GM12878 (cell line): ENCODE measurements around the gene DAB2. TPM values are rescaled to one million over a fixed set of nuclear protein-coding genes. Genes with fewer than 3 reads are reported as not detected.

Experiments used
- ATAC-seq: fragments of 200-7000 bp; cut with Tn5 transposase; 3 replicates; pipeline ENCODE4 v1.9.1; 2020; ENCODE audit warnings: mild to moderate bottlenecking, moderate library complexity
- BruUV-seq: library from RNA; stranded (reverse); fragments of 400-500 nt; replicated peaks from 2 replicates; lab custom pipeline; 2021; lab: Mats Ljungman, UMichigan
- CTCF ChIA-PET: fragments of 300-600 bp; sonication (Branson Sonifier 250); formaldehyde crosslinking; extraction: SDS; loops from one replicate; lab custom pipeline; 2021; ENCODE audit warnings: inconsistent platforms; lab: Yijun Ruan, JAX
- POLR2A ChIA-PET: fragments of 350-600 bp; formaldehyde crosslinking; extraction: SDS; loops from one replicate; lab custom pipeline; 2021; ENCODE audit warnings: inconsistent platforms; lab: Charles Lee
- RAD21 ChIA-PET: fragments of 300-600 bp; sonication (Branson Sonifier 250); formaldehyde crosslinking; loops from one replicate; lab custom pipeline; 2023; ENCODE audit warnings: antibody characterized with exemption; ENCODE audit not compliant: unreplicated experiment; lab: Charles Lee
- SMC1A ChIA-PET: fragments of 300-600 bp; sonication (Branson Sonifier 250); formaldehyde crosslinking; loops from one replicate; lab custom pipeline; 2023; ENCODE audit not compliant: unreplicated experiment, uncharacterized antibody; lab: Charles Lee
- DNase-seq: peaks from one replicate; pipeline ENCODE4 v3.0.0-alpha.2; 2011; ENCODE audit warnings: low read depth, low spot score
- FAIRE-seq: peaks from 3 replicates; lab custom pipeline; 2011; peaks lifted over from hg19 to GRCh38; lab: Jason Lieb, UNC
- H2AFZ ChIP-seq: 2 replicates; pipeline ENCODE4 v1.6.0; 2011; ENCODE audit warnings: low read depth, low read length, control low read depth; ENCODE audit not compliant: control insufficient read depth
- H3K27ac ChIP-seq: 2 replicates; pipeline ENCODE4 v1.5.1; 2011; ENCODE audit warnings: control low read depth; ENCODE audit not compliant: control insufficient read depth, insufficient read depth
- H3K27me3 ChIP-seq, 2 experiments: replicated peaks in 1 of 2; 2 replicates each; pipeline versions ENCODE4 v1.6.0 to v1.6.1; 2011; ENCODE audit warnings: low read length in 1 of 2; ENCODE audit not compliant: control insufficient read depth in 2 of 2, insufficient read depth in 2 of 2
- H3K36me3 ChIP-seq, 2 experiments: 2 replicates each; pipeline ENCODE4 v1.5.1; 2011; ENCODE audit warnings: low read length in 1 of 2; ENCODE audit not compliant: control insufficient read depth in 2 of 2, insufficient read depth in 2 of 2
- H3K4me1 ChIP-seq: 2 replicates; pipeline ENCODE4 v1.6.1; 2011; ENCODE audit warnings: mild to moderate bottlenecking, low read length, moderate library complexity, mixed read lengths; ENCODE audit not compliant: control insufficient read depth, insufficient read depth
- H3K4me2 ChIP-seq: 2 replicates; pipeline ENCODE4 v1.6.0; 2011; ENCODE audit warnings: control low read depth; ENCODE audit not compliant: control insufficient read depth, insufficient read depth
- H3K4me3 ChIP-seq: fragments of 200-600 bp; sonication (generic); 2 replicates; pipeline ENCODE4 v1.5.1; 2016
- H3K79me2 ChIP-seq: 2 replicates; pipeline ENCODE4 v1.6.0; 2011; ENCODE audit warnings: low read length; ENCODE audit not compliant: control insufficient read depth, insufficient read depth
- H3K9ac ChIP-seq: 2 replicates; pipeline ENCODE4 v1.8.0; 2011; ENCODE audit warnings: low read length, control low read depth, mixed read lengths; ENCODE audit not compliant: control insufficient read depth, insufficient read depth
- H3K9me3 ChIP-seq: replicated peaks from 3 replicates; pipeline ENCODE4 v1.5.1; 2011; ENCODE audit warnings: mild to moderate bottlenecking, low read length; ENCODE audit not compliant: control insufficient read depth, insufficient read depth
- H4K20me1 ChIP-seq: 2 replicates; pipeline ENCODE4 v1.6.0; 2011; ENCODE audit not compliant: control insufficient read depth, insufficient read depth
- BHLHE40 ChIP-seq, 2 experiments: fragments of 450-650 bp in 1 of 2; IDR thresholded peaks; 2 replicates each; pipeline ENCODE4 v1.6.1; 2011 to 2017; ENCODE audit warnings: low read depth in 2 of 2, borderline replicate concordance in 1 of 2, improper control_type of control experiment in 1 of 2, low read length in 1 of 2, mild to moderate bottlenecking in 1 of 2
- HDAC6 ChIP-seq: fragments of 200-600 bp; sonication (generic); IDR thresholded peaks from one replicate; pipeline ENCODE4 v1.8.0; 2017; ENCODE audit warnings: antibody characterized with exemption; ENCODE audit not compliant: unreplicated experiment
- IKZF2 ChIP-seq, 2 experiments: fragments of 450-650 bp; IDR thresholded peaks; 2 replicates each; pipeline ENCODE4 v1.6.1; 2017; ENCODE audit warnings: mild to moderate bottlenecking in 2 of 2, moderate library complexity in 2 of 2
- KDM1A ChIP-seq: fragments of 200-600 bp; sonication (generic); IDR thresholded peaks from 2 replicates; pipeline ENCODE4 v1.6.1; 2016; ENCODE audit warnings: borderline replicate concordance
- KLF5 ChIP-seq: fragments of 450-650 bp; IDR thresholded peaks from 2 replicates; pipeline ENCODE4 v1.6.1; 2014; ENCODE audit warnings: mild to moderate bottlenecking; ENCODE audit not compliant: partially characterized antibody
- MLLT1 ChIP-seq: fragments of 450-650 bp; IDR thresholded peaks from 2 replicates; pipeline ENCODE4 v1.6.1; 2016; ENCODE audit warnings: mild to moderate bottlenecking
- MYB ChIP-seq: fragments of 150-350 bp; IDR thresholded peaks from 2 replicates; pipeline ENCODE4 v1.6.1; 2014; ENCODE audit warnings: mild to moderate bottlenecking, low read depth, low read length, borderline replicate concordance
- NFYA ChIP-seq: IDR thresholded peaks from 2 replicates; pipeline ENCODE4 v1.6.1; 2011; ENCODE audit warnings: low read depth, mild to moderate bottlenecking, low read length, improper control_type of control experiment, borderline replicate concordance
- RAD21 ChIP-seq: IDR thresholded peaks from 2 replicates; pipeline ENCODE4 v1.6.1; 2011; ENCODE audit warnings: mild to moderate bottlenecking, low read depth, low read length, moderate library complexity; ENCODE audit not compliant: insufficient read depth
- SMC3 ChIP-seq: IDR thresholded peaks from 2 replicates; pipeline ENCODE4 v1.6.1; 2011; ENCODE audit warnings: low read length, improper control_type of control experiment, borderline replicate concordance
- SREBF1 ChIP-seq: IDR thresholded peaks from 2 replicates; pipeline ENCODE4 v1.6.1; 2012; ENCODE audit warnings: mild to moderate bottlenecking, low read length
- WGBS: methylation state at CpG from one replicate; pipeline ENCODE4 v1.1.6; 2016; ENCODE audit warnings: low lambda C conversion rate; ENCODE audit not compliant: insufficient replicate concordance, insufficient coverage; ENCODE audit errors: missing lambda C conversion rate; 5-methylcytosine and 5-hydroxymethylcytosine counted together
- in situ Hi-C: fragments of 300-500 bp; cut with MboI; formaldehyde crosslinking; loops from 9 replicates; pipeline ENCODE4 v1.14.3; 2018; ENCODE audit warnings: mixed read lengths
- intact Hi-C: fragments of 100-400 bp; cut with micrococcal nuclease; formaldehyde crosslinking; loops from one replicate; pipeline ENCODE4 v1.14.2; 2022; ENCODE audit not compliant: unreplicated experiment
- polyA plus RNA-seq, 11 experiments: library from polyadenylated mRNA; depleted of rRNA in 4 of 11; unstranded in 6 of 11; stranded (reverse) in 5 of 11; fragments of >200 nt; fragmentation: Nextera tagmentation in 4 of 11; fragmentation: Illumina TruSeq in 1 of 11; extraction: Ambion mirVana in 4 of 11; extraction: Trizol in 1 of 11; gene quantifications; 1 replicate in 1 of 11; 2 replicates in 10 of 11; pipeline versions ENCODE4 v1.2.1 to v1.2.3, GENCODE V29; 2011 to 2016; ENCODE audit warnings: inconsistent platforms in 2 of 11, missing spikeins in 2 of 11, low read depth in 1 of 11
- total RNA-seq, 4 experiments: library from RNA; depleted of rRNA in 3 of 4; stranded (reverse); fragments of >200 nt in 3 of 4; fragmentation: Illumina TruSeq in 1 of 4; extraction: Trizol in 1 of 4; gene quantifications; 2 replicates each; pipeline versions ENCODE4 v1.2.1 to v1.2.3, GENCODE V29; 2013 to 2021
- TF ChIP-seq, protein P1 (sequence below): IDR thresholded peaks from 2 replicates; pipeline ENCODE4 v1.6.1; 2011; ENCODE audit warnings: low read depth, mild to moderate bottlenecking, low read length, moderate library complexity, borderline replicate concordance; ENCODE audit errors: extremely low read depth
- TF ChIP-seq, protein P2 (sequence below): IDR thresholded peaks from 2 replicates; pipeline ENCODE4 v1.6.1; 2012; ENCODE audit warnings: improper control_type of control experiment, low read depth, low read length; ENCODE audit not compliant: insufficient replicate concordance

DAB2 gene
- total and polyA plus RNA-seq, 10 of the 15 experiments (the other 5 are each of a cell fraction or from before 2014, with no cell fraction given), result 0.05 to 0.23 (median 0.11) TPM; not detected in 7

DNA sequence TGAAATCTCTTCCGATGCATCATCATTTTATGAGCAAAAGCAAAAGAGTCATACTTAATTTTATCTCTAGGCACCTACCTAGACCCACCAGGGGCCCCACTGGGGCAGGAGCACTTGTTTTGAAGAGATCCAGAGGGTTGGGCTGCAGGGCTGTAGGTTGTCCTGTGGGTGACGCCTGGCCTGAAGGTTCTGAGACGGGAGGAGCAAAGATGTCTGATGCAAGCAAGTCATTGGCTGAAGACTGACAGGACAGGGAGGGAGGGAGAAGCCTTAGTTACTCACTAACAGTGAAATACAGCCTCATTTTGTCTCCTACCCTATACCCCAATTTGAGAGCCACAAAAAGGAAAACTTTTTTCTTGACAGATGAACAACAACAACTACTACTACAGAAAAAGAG is 43.4 kb downstream of the DAB2 start (continued):
- TF ChIP-seq MLLT1, result no peak
- TF ChIP-seq, protein P1, sequence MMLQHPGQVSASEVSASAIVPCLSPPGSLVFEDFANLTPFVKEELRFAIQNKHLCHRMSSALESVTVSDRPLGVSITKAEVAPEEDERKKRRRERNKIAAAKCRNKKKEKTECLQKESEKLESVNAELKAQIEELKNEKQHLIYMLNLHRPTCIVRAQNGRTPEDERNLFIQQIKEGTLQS, result no peak
- TF ChIP-seq NFYA, result no peak
- TF ChIP-seq SMC3, result no peak
- no peak for TF ChIP-seq KDM1A
- TF ChIP-seq KLF5, result no peak

- no peaks in the 10 kb centered on the region for H3K36me3 ChIP-seq
- no peaks in the 10 kb centered on the region for H3K4me1 ChIP-seq
- CTCF ChIA-PET, result interaction anchor here (0.9 to 2.6 kb wide), 5 partner anchors 10 to 193 kb away, joined by 3 to 10 read pairs (median 4); no protein-coding TSS in a partner anchor
- FAIRE-seq (no peak), ATAC-seq (no peak), DNase-seq (no peak)
- H4K20me1 ChIP-seq, result no peaks in the 10 kb centered on the region
- no peak overlapping the region for H3K4me3 ChIP-seq
- POLR2A ChIA-PET, result no interaction called here
- SMC1A ChIA-PET, result interaction anchor here (1.3 to 1.5 kb wide), 2 partner anchors 160 to 168 kb away, joined by 3 read pairs; no protein-coding TSS in a partner anchor
- H3K4me2 ChIP-seq, result no peak overlapping the region
- WGBS, result 26% methylated on average over 3 of the region's 3 CpGs
- H2AFZ ChIP-seq, result no peak overlapping the region
- no peak overlapping the region for H3K9ac ChIP-seq
- intact Hi-C loops, result loop anchor here (10.0 kb wide), 1 partner anchor 165 kb away; the partner anchor contains the start of gene FYB1
- no peak overlapping the region for H3K27ac ChIP-seq
- in situ Hi-C loops, result loop anchor here (5.0 kb wide), 1 partner anchor 178 kb away; no protein-coding TSS in a partner anchor
- H3K27me3 ChIP-seq, result 0 out of 4 replicates have a peak, but pooled peaks cover 0 to 2% of the 10 kb centered on the region in 2 experiments
- RAD21 ChIA-PET, result interaction anchor here (0.5 kb wide), 1 partner anchor 386 kb away, joined by 3 read pairs; no protein-coding TSS in a partner anchor
- no peaks in the 10 kb centered on the region for H3K9me3 ChIP-seq
- H3K79me2 ChIP-seq, result no peaks in the 10 kb centered on the region
- no TSS peak for BruUV-seq
- no peak for TF ChIP-seq RAD21
- TF ChIP-seq IKZF2 (IDR thresholded peaks at IDR 0.05), result no peak
- no peak for TF ChIP-seq HDAC6
- no peak for TF ChIP-seq MYB
- TF ChIP-seq SREBF1, result no peak
- TF ChIP-seq, protein P2, sequence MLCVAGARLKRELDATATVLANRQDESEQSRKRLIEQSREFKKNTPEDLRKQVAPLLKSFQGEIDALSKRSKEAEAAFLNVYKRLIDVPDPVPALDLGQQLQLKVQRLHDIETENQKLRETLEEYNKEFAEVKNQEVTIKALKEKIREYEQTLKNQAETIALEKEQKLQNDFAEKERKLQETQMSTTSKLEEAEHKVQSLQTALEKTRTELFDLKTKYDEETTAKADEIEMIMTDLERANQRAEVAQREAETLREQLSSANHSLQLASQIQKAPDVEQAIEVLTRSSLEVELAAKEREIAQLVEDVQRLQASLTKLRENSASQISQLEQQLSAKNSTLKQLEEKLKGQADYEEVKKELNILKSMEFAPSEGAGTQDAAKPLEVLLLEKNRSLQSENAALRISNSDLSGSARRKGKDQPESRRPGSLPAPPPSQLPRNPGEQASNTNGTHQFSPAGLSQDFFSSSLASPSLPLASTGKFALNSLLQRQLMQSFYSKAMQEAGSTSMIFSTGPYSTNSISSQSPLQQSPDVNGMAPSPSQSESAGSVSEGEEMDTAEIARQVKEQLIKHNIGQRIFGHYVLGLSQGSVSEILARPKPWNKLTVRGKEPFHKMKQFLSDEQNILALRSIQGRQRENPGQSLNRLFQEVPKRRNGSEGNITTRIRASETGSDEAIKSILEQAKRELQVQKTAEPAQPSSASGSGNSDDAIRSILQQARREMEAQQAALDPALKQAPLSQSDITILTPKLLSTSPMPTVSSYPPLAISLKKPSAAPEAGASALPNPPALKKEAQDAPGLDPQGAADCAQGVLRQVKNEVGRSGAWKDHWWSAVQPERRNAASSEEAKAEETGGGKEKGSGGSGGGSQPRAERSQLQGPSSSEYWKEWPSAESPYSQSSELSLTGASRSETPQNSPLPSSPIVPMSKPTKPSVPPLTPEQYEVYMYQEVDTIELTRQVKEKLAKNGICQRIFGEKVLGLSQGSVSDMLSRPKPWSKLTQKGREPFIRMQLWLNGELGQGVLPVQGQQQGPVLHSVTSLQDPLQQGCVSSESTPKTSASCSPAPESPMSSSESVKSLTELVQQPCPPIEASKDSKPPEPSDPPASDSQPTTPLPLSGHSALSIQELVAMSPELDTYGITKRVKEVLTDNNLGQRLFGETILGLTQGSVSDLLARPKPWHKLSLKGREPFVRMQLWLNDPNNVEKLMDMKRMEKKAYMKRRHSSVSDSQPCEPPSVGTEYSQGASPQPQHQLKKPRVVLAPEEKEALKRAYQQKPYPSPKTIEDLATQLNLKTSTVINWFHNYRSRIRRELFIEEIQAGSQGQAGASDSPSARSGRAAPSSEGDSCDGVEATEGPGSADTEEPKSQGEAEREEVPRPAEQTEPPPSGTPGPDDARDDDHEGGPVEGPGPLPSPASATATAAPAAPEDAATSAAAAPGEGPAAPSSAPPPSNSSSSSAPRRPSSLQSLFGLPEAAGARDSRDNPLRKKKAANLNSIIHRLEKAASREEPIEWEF, result no peak
- no peak for TF ChIP-seq BHLHE40 (IDR thresholded peaks at IDR 0.05; ENCODE audit: borderline replicate concordance in 1 of 2, low read depth in 2 of 2, low read length in 1 of 2)
These were observed 45.1 kb downstream of the DAB2 start for GRCh38 chr5:39379693-39380092.
